ENCODE measurements around the gene FOXP1. TPM values are rescaled to one million over a fixed set of nuclear protein-coding genes. Genes with fewer than 3 reads are reported as not detected.

Gene FOXP1
- total RNA-seq, 1 donor from 2014 or later = 41.2 TPM

DNA sequence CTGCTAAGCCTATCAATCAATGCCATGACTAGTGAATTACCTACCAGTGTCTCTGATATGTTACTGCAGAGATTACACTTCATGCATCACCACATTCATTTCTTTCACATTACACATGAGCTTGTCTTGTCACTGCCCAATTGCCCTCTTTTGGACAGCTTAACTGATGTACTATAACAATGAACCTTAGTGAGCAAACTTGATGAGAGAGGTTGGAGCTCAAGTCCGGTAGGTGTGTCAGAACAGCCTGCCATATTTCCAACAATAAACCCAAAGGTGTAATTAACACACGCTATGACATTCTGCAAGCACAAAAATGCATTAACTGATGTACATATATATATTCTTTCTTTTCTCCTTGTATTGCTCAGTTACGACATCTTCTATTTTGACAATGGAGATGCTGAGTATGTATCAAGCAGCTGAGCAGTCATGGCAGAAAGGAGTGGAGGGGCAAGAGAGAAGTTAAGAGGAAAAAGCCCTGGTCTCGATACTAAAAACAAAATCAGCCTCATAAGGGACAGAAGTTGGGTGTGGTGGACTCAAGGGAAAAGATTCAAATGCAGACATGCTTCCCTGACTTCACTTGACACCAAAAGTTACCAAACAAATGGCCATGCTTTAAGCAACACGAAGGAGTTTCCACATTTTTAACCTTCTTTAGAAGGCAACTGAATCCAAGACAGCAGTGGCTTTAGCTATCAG is 538.2 kb downstream of the FOXP1 start:
- peaks cover 61% of the 10 kb centered on the region for H3K4me1 ChIP-seq
- H3K36me3 ChIP-seq = peaks cover 53% of the 10 kb centered on the region
- H3K9me3 ChIP-seq (replicated peaks) = no peaks in the 10 kb centered on the region
- intact Hi-C loops (cut with micrococcal nuclease) = no loop called here
- no peak overlapping the region for H3K4me3 ChIP-seq
- H3K27me3 ChIP-seq (ENCODE audit: low read depth) = no peaks in the 10 kb centered on the region
- no peak for DNase-seq
- TF ChIP-seq, protein P1, sequence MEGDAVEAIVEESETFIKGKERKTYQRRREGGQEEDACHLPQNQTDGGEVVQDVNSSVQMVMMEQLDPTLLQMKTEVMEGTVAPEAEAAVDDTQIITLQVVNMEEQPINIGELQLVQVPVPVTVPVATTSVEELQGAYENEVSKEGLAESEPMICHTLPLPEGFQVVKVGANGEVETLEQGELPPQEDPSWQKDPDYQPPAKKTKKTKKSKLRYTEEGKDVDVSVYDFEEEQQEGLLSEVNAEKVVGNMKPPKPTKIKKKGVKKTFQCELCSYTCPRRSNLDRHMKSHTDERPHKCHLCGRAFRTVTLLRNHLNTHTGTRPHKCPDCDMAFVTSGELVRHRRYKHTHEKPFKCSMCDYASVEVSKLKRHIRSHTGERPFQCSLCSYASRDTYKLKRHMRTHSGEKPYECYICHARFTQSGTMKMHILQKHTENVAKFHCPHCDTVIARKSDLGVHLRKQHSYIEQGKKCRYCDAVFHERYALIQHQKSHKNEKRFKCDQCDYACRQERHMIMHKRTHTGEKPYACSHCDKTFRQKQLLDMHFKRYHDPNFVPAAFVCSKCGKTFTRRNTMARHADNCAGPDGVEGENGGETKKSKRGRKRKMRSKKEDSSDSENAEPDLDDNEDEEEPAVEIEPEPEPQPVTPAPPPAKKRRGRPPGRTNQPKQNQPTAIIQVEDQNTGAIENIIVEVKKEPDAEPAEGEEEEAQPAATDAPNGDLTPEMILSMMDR (IDR thresholded peaks at IDR 0.05; ENCODE audit: borderline replicate concordance) = no peak
- H3K27ac ChIP-seq (replicated peaks) = peak overlapping the region; percentile 96

DNA sequence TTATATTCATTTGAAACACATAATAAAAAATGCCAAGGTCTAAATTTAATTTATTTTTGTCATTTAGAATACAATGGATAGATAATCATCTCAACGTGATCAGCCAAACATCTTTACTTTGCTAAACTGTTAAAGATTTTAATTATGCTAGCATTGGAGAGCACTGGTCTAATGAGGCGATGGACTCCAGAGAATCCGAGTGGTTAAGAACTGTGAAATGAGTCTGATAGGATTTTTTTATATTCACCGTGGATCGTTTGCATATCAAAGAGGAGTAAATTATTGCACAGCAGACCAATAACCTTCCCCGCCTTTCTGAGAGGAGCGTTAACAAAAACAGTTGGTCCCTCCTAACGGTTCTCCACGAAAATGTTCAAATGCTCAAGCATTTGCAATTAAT is 540.8 kb downstream of the FOXP1 start:
- Histone ChIP-seq H3K4me3 (no peak overlapping the region), H3K4me1 (peaks cover 55% of the 10 kb centered on the region), H3K27ac (replicated peaks) (no peak overlapping the region)

DNA sequence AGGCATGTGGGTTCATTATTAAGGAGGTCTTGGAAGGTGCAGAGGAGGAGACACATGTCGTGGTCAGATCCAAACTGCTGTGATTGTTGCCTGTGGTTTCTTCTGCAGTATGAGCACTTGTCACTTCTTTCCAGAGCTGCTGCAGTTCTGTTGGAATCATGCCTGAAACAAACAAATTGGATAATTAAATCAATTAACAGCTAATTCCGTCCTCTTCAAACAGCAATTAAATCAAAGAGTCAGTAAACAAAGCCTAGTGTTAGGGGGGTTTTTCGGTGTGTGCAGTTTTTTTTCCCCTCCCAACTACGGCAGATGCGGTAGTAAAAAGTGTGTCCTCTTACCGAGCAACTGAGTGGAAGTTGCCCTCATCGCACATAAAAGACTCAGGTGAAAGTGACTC is 542.2 kb downstream of the FOXP1 start:
- no peak for DNase-seq
- intact Hi-C loops (cut with micrococcal nuclease) = no loop called here
- Histone ChIP-seq H3K4me1 (peaks cover 50% of the 10 kb centered on the region), H3K36me3 (peaks cover 83% of the 10 kb centered on the region), H3K27ac (replicated peaks) (no peak overlapping the region), H3K27me3 (ENCODE audit: low read depth) (no peaks in the 10 kb centered on the region), H3K9me3 (replicated peaks) (no peaks in the 10 kb centered on the region), H3K4me3 (no peak overlapping the region)
- TF ChIP-seq, protein P1 (IDR thresholded peaks at IDR 0.05; ENCODE audit: borderline replicate concordance) = no peak

More for the DNA sequence above, 540.8 kb downstream of the FOXP1 start:
- no peaks in the 10 kb centered on the region for H3K9me3 ChIP-seq (replicated peaks)
- H3K27me3 ChIP-seq (ENCODE audit: low read depth) = no peaks in the 10 kb centered on the region
- peaks cover 73% of the 10 kb centered on the region for H3K36me3 ChIP-seq
- TF ChIP-seq, protein P1 (IDR thresholded peaks at IDR 0.05; ENCODE audit: borderline replicate concordance) = no peak
- intact Hi-C loops (cut with micrococcal nuclease) = no loop called here
- DNase-seq = no peak

DNA sequence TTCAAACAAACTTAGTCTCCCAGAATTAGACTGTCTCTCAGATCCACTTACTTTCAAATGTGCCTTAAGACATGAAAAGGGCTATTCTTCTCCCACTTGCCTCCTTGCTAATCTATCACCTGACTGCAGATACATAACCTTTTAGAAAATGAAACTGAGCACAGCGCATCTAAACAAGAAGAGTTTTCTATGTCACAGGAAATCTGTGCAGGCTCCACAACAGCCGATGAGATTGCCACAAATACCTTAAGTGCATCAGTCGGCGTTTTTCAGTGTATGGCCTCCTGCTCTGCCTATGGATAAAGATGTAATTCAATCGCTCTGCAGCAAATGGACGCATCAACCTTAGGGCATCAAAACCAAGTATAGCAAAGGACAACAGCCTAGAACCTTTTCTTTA is 544.2 kb downstream of the FOXP1 start:
- no peaks in the 10 kb centered on the region for H3K9me3 ChIP-seq (replicated peaks)

DNA sequence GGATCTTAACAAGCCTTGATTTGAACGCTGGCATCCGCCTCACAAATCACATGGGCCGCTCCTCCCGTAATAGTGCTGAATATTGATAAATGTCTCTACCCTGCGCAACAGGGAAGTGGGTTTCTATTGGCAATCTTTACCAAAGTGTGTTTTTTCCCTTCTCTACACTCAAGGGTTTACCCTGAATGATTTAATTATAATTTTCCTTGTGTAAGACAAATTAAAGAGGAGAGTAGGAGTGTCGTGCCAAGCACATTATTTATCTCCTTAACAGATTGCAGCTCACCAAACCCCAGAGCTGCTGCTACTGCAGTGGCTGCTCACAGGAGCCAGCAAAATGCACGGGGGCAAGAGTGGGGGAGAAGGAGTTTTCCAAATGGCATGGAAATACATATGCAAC is 545.8 kb downstream of the FOXP1 start:
- no peak for DNase-seq
- H3K36me3 ChIP-seq = peaks cover 48% of the 10 kb centered on the region
- H3K27me3 ChIP-seq (ENCODE audit: low read depth) = no peaks in the 10 kb centered on the region
- H3K27ac ChIP-seq (replicated peaks) = peak overlapping the region; percentile 20
- no peaks in the 10 kb centered on the region for H3K9me3 ChIP-seq (replicated peaks)
- H3K4me3 ChIP-seq = no peak overlapping the region
- TF ChIP-seq, protein P1 (IDR thresholded peaks at IDR 0.05; ENCODE audit: borderline replicate concordance) = no peak
- intact Hi-C loops (cut with micrococcal nuclease) = no loop called here
- H3K4me1 ChIP-seq = peaks cover 69% of the 10 kb centered on the region

More for the DNA sequence above, 544.2 kb downstream of the FOXP1 start:
- no peak for DNase-seq
- Histone ChIP-seq H3K36me3 (peaks cover 63% of the 10 kb centered on the region), H3K27me3 (ENCODE audit: low read depth) (no peaks in the 10 kb centered on the region), H3K4me1 (peaks cover 54% of the 10 kb centered on the region), H3K4me3 (no peak overlapping the region), H3K27ac (replicated peaks) (no peak overlapping the region)
- TF ChIP-seq, protein P1 (IDR thresholded peaks at IDR 0.05; ENCODE audit: borderline replicate concordance) = no peak
- intact Hi-C loops (cut with micrococcal nuclease) = no loop called here
